ENCODE results near the gene ERBB4.
"Not testable (repeated sequence)": the region's sequence is repeated elsewhere in the genome, so short reads cannot be mapped to it uniquely, and the experiment has no call there.

ERBB4 gene

GRCh38 chr2:212037062-212037461, 501.5 kb downstream of the ERBB4 start:
- FAIRE-seq, result no peak

- no peak for FAIRE-seq
These were observed 503.6 kb downstream of the ERBB4 start for GRCh38 chr2:212034841-212035585.

- no peak for FAIRE-seq
These were observed 504.7 kb downstream of the ERBB4 start for GRCh38 chr2:212033888-212034287.

GRCh38 chr2:212032536-212033219, 505.9 kb downstream of the ERBB4 start:
- no peak for FAIRE-seq

GRCh38 chr2:212032032-212032431, 506.6 kb downstream of the ERBB4 start:
- FAIRE-seq, result no peak

- no peak for FAIRE-seq
These were observed 507.9 kb downstream of the ERBB4 start for GRCh38 chr2:212030709-212031108.

- no peak for FAIRE-seq
These were observed 509.7 kb downstream of the ERBB4 start for GRCh38 chr2:212028798-212029394.

GRCh38 chr2:212027681-212028628, 510.6 kb downstream of the ERBB4 start:
- FAIRE-seq, result no peak

- no peak for FAIRE-seq
These were observed 514.6 kb downstream of the ERBB4 start for GRCh38 chr2:212024040-212024439.

- no peak for FAIRE-seq
These were observed 515.6 kb downstream of the ERBB4 start for GRCh38 chr2:212022966-212023365.

- FAIRE-seq, result no peak
These were observed 516.7 kb downstream of the ERBB4 start for GRCh38 chr2:212021947-212022346.

GRCh38 chr2:212015588-212015987, 523.0 kb downstream of the ERBB4 start:
- FAIRE-seq, result no peak

- FAIRE-seq, result no peak
These were observed 525.0 kb downstream of the ERBB4 start for GRCh38 chr2:212013626-212014025.

- FAIRE-seq, result not testable (repeated sequence)
These were observed 528.3 kb downstream of the ERBB4 start for GRCh38 chr2:212010305-212010704.

- no peak for FAIRE-seq
These were observed 530.6 kb downstream of the ERBB4 start for GRCh38 chr2:212007972-212008371.

- FAIRE-seq, result no peak
These were observed 533.4 kb downstream of the ERBB4 start for GRCh38 chr2:212005085-212005671.

- FAIRE-seq, result no peak
These were observed 537.3 kb downstream of the ERBB4 start for GRCh38 chr2:212001325-212001724.

GRCh38 chr2:211996857-211997256, 541.7 kb downstream of the ERBB4 start:
- FAIRE-seq, result no peak

- no peak for FAIRE-seq
These were observed 543.8 kb downstream of the ERBB4 start for GRCh38 chr2:211994806-211995205.

- no peak for FAIRE-seq
These were observed 548.3 kb downstream of the ERBB4 start for GRCh38 chr2:211990335-211990734.

GRCh38 chr2:211986313-211986712, 552.3 kb downstream of the ERBB4 start:
- FAIRE-seq, result no peak

GRCh38 chr2:211985393-211985792, 553.2 kb downstream of the ERBB4 start:
- FAIRE-seq, result no peak

GRCh38 chr2:211982162-211982561, 556.4 kb downstream of the ERBB4 start:
- FAIRE-seq, result no peak
